ENCODE measurements around the gene GZMH. TPM values are rescaled to one million over a fixed set of nuclear protein-coding genes. Genes with fewer than 3 reads are reported as not detected.
A peak's percentile ranks its signal among the peaks of the same experiment; 100 is the strongest.
"Not testable (repeated sequence)": the region's sequence is repeated elsewhere in the genome, so short reads cannot be mapped to it uniquely, and the experiment has no call there.

Gene GZMH, protein sequence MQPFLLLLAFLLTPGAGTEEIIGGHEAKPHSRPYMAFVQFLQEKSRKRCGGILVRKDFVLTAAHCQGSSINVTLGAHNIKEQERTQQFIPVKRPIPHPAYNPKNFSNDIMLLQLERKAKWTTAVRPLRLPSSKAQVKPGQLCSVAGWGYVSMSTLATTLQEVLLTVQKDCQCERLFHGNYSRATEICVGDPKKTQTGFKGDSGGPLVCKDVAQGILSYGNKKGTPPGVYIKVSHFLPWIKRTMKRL
- total RNA-seq = 1.2 TPM
- long read RNA-seq = 0 reads

- ATAC-seq (no peak), DNase-seq (ENCODE audit: missing footprints) (no peak)
- intact Hi-C loops (cut with DNase I) = no loop called here
These were observed at the start of gene GZMH for GRCh38 chr14:24609655-24610344. GZMH (minus strand) TSS chr14:24609685; CDS start chr14:24609613, 72 bp downstream.

DNA sequence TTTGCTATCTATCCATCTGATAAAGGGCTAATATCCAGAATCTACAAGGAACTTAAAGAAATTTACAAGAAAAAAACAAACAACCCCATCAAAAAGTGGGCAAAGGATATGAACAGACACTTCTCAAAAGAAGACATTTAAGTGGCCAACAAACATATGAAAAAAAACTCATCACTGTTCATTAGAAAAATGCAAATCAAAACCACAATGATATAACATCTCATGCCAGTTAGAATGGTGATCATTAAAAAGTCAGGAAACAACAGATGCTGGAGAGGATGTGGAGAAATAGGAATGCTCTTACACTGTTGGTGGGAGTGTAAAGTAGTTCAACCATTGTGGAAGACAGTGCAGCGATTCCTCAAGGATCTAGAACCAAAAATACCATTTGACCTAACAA lies 38.9 kb upstream of the GZMH start:
- ATAC-seq; intact Hi-C loops (cut with DNase I); DNase-seq (ENCODE audit: missing footprints): not testable (repeated sequence)

DNA sequence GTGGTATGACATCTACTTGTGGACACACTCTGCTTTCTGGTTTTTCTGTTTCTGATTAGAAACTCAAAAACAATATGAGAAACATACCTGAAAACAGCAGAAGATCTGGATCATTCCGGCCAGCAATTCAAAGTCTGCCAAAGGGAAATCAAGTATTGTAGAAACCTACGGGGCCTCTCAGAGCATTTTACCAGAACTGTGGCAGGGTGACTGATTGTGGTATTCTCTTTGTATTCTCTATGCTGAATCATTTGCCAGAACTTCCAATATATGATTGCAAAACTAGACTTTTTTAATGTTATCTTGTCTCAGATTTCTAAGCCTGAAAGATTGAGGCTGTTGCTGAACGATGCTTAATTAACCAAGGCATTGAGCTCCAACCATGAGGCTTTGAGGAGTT lies 30.4 kb upstream of the GZMH start:
- intact Hi-C loops (cut with DNase I) = no loop called here
- DNase-seq (ENCODE audit: missing footprints) = no peak
- ATAC-seq = no peak

DNA sequence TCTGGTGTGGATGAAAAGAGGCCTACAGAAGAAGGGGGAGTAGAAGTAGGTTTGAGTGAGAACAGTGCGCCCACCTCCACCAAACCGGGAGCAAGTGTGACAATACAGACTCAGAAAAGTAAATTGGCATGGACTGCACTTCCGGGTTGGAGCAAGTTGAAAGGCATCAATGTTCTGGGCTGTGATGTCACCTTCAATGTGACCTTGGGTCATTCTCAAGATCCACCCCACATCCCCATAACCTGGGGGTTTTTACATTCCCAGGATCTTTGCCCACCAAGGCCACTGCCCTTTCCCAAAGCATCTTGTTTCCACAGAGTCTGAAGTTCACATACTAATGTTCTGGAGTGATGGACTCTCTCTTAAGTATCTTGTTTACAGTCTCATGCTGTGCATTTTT lies 29.8 kb upstream of the GZMH start:
- intact Hi-C loops (cut with DNase I) = no loop called here
- no peak for ATAC-seq
- DNase-seq (ENCODE audit: missing footprints) = no peak

- intact Hi-C loops (cut with DNase I) = no loop called here
- no peak for ATAC-seq
- DNase-seq (ENCODE audit: missing footprints) = no peak
These were observed 24.7 kb upstream of the GZMH start, which contains the start of gene GZMB for GRCh38 chr14:24634158-24634557. GZMB (minus strand) TSS chr14:24634190; CDS start chr14:24634160, 30 bp downstream.

DNA sequence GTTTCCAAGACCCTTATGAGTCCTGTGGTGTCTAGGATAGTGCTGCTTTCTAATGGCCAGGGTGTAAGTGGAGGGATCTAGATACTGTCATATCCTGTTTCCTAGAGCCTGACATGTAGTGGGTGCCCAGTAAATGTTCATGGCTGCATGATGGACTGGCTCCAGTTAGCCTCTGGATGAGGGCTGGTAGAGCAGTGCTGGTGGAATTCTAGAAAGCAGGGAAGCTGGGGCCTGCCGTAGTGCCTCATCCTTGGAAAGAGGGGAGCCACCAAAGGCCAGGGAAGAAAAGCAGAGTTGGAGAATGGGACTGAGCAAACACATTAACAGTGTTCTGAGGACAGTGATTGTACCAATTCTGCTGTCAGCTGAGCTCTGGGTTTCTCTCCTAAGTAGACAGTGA lies 23.9 kb upstream of the GZMH start:
- DNase-seq (ENCODE audit: missing footprints) = no peak
- ATAC-seq = no peak
- intact Hi-C loops (cut with DNase I) = no loop called here

DNA sequence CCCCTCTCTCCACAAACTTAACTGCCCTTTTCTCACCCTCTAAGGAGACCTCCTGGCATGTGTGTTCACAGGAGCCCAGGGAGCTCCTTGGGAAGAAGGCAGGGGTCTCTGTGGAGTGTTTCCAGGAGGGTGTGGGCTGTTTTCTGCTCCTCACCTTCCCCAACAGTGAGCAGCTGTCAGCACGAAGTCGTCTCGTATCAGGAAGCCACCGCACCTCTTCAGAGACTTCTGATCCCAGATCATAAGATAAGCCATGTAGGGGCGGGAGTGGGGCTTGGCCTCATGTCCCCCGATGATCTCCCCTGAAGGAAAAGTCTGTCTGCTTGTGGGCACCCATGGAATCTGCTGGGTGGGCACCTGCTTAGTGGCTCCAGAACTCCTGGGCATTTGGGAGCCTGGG lies 23.3 kb upstream of the GZMH start:
- intact Hi-C loops (cut with DNase I) = no loop called here
- ATAC-seq = no peak
- no peak for DNase-seq (ENCODE audit: missing footprints)

DNA sequence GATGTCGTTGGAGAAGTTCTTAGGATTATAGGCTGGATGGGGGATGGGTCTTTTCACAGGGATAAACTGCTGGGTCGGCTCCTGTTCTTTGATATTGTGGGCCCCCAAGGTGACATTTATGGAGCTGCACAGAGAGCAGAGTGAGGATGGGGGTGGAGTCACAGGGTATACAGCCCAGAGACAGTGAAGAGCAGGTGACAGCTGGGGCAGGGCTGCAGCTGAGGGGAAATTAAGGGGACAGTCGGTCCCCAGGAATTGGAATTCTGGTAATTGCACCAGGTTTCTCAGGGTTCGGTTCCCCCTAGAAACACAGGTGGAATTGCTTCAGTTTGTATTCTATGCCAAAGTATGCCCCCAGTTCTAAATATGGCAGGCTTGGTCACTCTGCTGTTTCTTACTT lies 22.9 kb upstream of the GZMH start:
- no peak for ATAC-seq
- intact Hi-C loops (cut with DNase I) = no loop called here
- no peak for DNase-seq (ENCODE audit: missing footprints)

- no peak for ATAC-seq
- DNase-seq (ENCODE audit: missing footprints) = no peak
- intact Hi-C loops (cut with DNase I) = no loop called here
These were observed 22.4 kb upstream of the GZMH start for GRCh38 chr14:24631749-24632335.

GRCh38 chr14:24630872-24631477 lies 21.5 kb upstream of the GZMH start:
- ATAC-seq (peak; percentile 34), DNase-seq (ENCODE audit: missing footprints) (no peak)
- intact Hi-C loops (cut with DNase I) = no loop called here

GRCh38 chr14:24630087-24630871 lies 20.8 kb upstream of the GZMH start:
- intact Hi-C loops (cut with DNase I) = no loop called here
- no peak for ATAC-seq
- no peak for DNase-seq (ENCODE audit: missing footprints)

GRCh38 chr14:24629521-24629920 lies 20.0 kb upstream of the GZMH start:
- DNase-seq (ENCODE audit: missing footprints) = no peak
- ATAC-seq = no peak
- intact Hi-C loops (cut with DNase I) = no loop called here

GRCh38 chr14:24613747-24614146 lies 4.3 kb upstream of the GZMH start:
- intact Hi-C loops (cut with DNase I) = no loop called here
- ATAC-seq = no peak
- no peak for DNase-seq (ENCODE audit: missing footprints)

DNA sequence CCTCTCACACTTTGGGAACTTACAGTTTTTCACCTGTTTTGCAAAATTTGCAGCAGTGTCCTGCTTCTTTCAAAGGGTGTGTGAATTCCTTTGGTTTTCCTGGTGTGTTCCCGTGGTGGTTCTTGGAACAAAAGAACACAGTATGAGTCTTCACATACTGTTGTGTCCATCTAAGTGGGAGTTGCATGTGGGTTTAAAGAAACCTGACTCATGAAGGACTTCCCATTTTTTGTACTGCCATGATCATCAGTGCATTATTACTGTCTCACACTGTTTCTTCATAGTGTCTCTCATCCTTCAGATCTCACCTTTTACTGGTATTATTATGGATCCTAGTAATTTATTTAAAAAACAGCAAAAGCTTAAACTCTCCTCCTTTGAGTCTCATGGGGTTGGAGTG lies 3.8 kb upstream of the GZMH start:
- ATAC-seq = no peak
- intact Hi-C loops (cut with DNase I) = no loop called here
- no peak for DNase-seq (ENCODE audit: missing footprints)

- ATAC-seq = no peak
- DNase-seq (ENCODE audit: missing footprints) = no peak
- intact Hi-C loops (cut with DNase I) = no loop called here
These were observed 2.7 kb upstream of the GZMH start for GRCh38 chr14:24612196-24612595.

DNA sequence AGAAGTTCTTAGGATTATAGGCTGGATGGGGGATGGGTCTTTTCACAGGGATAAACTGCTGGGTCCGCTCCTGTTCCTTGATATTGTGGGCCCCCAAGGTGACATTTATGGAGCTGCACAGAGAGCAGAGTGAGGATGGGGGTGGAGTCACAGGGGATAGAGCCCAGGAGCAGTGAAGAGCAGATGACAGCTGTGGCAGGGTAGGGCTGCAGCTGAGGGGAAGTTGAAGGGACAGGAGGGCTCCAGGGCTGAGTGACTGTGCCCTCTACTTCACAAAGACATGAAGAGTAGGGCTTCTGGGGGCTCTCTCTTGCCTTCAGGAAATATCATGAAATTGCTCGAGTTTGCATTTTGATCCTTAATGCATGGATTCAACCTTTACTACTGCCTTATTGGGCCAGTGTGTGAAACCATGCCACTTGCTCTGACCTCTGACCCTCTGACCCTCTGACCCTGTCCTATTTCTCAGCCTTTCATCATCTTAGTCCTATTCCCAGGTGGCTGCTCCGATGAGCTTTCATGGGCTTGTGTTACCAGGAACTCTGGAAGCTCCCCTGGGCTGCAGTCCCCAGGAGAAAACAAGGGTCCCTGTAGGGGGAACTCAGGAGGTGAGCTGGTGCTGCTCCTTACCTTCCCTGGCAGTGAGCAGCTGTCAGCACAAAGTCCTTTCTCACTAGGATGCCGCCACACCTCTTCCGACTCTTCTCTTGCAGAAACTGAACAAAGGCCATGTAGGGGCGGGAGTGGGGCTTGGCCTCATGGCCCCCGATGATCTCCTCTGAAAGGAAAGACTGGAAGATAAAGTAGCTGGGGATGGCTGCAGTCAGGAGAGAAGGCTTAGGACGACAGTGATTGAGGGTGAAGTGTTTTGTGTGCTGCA lies 1.6 kb downstream of the GZMH start:
- ATAC-seq = no peak
- no peak for DNase-seq (ENCODE audit: missing footprints)
- intact Hi-C loops (cut with DNase I) = no loop called here

DNA sequence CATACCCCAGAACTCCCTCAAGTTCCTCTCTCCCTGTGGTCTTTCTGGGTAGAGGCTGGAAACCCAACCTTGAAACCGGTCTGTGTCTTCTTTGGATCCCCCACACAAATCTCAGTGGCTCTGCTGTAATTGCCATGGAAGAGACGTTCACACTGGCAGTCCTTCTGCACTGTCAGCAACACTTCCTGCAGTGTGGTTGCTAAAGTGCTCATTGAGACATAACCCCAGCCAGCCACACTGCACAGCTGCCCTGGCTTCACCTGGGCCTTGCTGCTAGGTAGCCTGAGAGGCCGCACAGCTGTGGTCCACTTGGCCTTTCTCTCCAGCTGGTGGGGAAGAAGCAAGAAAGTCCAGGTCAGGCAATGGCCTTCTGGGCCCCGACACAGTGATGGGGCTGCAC lies 2.4 kb downstream of the GZMH start:
- intact Hi-C loops (cut with DNase I) = no loop called here
- ATAC-seq = no peak
- no peak for DNase-seq (ENCODE audit: missing footprints)

GRCh38 chr14:24606297-24606696 lies 3.2 kb downstream of the GZMH start:
- no peak for DNase-seq (ENCODE audit: missing footprints)
- intact Hi-C loops (cut with DNase I) = no loop called here

More at GRCh38 chr14:24606297-24606696, 3.2 kb downstream of the GZMH start:
- no peak for ATAC-seq
